Measurements from ENCODE around the gene HNRNPD. TPM values are rescaled to one million over a fixed set of nuclear protein-coding genes. Genes with fewer than 3 reads are reported as not detected.
A peak's percentile ranks its signal among the peaks of the same experiment; 100 is the strongest.

HNRNPD gene
- total and polyA plus RNA-seq, 2 of the 13 experiments (the other 11 are each of a cell fraction or from before 2014, with no cell fraction given): 64.0 to 69.7 TPM

DNA sequence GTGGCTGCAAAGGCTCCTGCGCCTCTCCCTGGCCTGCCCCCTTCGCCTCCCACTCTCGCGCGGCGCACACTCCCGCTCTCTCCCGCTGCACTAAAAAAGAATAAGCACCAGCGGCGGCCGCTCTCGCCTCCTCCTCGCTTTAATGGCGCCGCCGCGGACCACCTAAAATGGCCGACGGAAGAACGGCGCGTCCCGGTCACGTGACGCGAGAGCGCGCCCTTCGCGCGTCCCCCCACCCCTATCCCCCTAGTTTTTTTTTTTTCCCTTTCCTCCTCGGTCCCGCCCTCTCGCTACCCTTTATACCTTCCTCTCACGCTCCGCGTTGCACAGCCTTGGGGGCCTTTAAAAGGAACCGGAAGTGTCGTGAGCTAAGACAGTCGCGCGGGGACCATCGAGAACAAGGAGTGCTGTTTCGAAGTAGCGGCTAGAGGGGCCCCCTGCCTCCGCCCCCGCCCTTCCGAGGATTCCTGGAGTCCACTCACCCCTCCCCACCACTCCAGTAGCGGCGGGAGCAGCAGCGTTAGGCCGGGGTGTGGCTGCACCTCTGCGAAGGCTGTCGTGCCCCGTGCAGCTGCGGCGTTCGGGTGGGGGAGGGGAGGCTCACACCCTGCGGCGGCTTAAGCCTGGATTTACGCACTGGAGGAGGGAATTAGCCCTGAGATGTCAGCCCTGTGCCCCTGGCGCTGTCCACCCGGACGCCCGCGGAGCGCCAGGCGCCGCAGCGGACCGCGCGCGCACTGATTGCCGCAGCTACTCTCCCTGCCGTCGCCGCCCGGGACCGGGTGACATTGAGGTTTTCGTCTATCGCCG, at the start of gene HNRNPD (continued):
- TF ChIP-seq, protein P1, sequence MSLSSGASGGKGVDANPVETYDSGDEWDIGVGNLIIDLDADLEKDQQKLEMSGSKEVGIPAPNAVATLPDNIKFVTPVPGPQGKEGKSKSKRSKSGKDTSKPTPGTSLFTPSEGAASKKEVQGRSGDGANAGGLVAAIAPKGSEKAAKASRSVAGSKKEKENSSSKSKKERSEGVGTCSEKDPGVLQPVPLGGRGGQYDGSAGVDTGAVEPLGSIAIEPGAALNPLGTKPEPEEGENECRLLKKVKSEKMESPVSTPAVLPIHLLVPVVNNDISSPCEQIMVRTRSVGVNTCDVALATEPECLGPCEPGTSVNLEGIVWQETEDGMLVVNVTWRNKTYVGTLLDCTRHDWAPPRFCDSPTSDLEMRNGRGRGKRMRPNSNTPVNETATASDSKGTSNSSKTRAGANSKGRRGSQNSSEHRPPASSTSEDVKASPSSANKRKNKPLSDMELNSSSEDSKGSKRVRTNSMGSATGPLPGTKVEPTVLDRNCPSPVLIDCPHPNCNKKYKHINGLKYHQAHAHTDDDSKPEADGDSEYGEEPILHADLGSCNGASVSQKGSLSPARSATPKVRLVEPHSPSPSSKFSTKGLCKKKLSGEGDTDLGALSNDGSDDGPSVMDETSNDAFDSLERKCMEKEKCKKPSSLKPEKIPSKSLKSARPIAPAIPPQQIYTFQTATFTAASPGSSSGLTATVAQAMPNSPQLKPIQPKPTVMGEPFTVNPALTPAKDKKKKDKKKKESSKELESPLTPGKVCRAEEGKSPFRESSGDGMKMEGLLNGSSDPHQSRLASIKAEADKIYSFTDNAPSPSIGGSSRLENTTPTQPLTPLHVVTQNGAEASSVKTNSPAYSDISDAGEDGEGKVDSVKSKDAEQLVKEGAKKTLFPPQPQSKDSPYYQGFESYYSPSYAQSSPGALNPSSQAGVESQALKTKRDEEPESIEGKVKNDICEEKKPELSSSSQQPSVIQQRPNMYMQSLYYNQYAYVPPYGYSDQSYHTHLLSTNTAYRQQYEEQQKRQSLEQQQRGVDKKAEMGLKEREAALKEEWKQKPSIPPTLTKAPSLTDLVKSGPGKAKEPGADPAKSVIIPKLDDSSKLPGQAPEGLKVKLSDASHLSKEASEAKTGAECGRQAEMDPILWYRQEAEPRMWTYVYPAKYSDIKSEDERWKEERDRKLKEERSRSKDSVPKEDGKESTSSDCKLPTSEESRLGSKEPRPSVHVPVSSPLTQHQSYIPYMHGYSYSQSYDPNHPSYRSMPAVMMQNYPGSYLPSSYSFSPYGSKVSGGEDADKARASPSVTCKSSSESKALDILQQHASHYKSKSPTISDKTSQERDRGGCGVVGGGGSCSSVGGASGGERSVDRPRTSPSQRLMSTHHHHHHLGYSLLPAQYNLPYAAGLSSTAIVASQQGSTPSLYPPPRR (CRISPR knock-in tag; IDR thresholded peaks at IDR 0.05; ENCODE audit: borderline replicate concordance): peak; percentile 76
- TF ChIP-seq, protein P2, sequence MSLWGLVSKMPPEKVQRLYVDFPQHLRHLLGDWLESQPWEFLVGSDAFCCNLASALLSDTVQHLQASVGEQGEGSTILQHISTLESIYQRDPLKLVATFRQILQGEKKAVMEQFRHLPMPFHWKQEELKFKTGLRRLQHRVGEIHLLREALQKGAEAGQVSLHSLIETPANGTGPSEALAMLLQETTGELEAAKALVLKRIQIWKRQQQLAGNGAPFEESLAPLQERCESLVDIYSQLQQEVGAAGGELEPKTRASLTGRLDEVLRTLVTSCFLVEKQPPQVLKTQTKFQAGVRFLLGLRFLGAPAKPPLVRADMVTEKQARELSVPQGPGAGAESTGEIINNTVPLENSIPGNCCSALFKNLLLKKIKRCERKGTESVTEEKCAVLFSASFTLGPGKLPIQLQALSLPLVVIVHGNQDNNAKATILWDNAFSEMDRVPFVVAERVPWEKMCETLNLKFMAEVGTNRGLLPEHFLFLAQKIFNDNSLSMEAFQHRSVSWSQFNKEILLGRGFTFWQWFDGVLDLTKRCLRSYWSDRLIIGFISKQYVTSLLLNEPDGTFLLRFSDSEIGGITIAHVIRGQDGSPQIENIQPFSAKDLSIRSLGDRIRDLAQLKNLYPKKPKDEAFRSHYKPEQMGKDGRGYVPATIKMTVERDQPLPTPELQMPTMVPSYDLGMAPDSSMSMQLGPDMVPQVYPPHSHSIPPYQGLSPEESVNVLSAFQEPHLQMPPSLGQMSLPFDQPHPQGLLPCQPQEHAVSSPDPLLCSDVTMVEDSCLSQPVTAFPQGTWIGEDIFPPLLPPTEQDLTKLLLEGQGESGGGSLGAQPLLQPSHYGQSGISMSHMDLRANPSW (CRISPR knock-in tag; IDR thresholded peaks at IDR 0.05; ENCODE audit: borderline replicate concordance): peak; percentile 83; the same call in 1 of the 2 replicates
- no peak for TF ChIP-seq EHMT2 (IDR thresholded peaks at IDR 0.05; ENCODE audit: borderline replicate concordance, low read depth, low read length)
- TF ChIP-seq CENPX (CRISPR knock-in tag; IDR thresholded peaks at IDR 0.05): no peak
- 0 out of 2 replicates have a peak, but pooled peaks have one; percentile 27 for TF ChIP-seq ZNF629 (CRISPR knock-in tag; conservative IDR thresholded peaks at IDR 0.05)
- TF ChIP-seq PLRG1 (conservative IDR thresholded peaks at IDR 0.05): no peak
- TF ChIP-seq ZNF773 (CRISPR knock-in tag; IDR thresholded peaks at IDR 0.05; ENCODE audit: borderline replicate concordance): peak; percentile 59; the same call in 1 of the 2 replicates
- TF ChIP-seq, protein P3, sequence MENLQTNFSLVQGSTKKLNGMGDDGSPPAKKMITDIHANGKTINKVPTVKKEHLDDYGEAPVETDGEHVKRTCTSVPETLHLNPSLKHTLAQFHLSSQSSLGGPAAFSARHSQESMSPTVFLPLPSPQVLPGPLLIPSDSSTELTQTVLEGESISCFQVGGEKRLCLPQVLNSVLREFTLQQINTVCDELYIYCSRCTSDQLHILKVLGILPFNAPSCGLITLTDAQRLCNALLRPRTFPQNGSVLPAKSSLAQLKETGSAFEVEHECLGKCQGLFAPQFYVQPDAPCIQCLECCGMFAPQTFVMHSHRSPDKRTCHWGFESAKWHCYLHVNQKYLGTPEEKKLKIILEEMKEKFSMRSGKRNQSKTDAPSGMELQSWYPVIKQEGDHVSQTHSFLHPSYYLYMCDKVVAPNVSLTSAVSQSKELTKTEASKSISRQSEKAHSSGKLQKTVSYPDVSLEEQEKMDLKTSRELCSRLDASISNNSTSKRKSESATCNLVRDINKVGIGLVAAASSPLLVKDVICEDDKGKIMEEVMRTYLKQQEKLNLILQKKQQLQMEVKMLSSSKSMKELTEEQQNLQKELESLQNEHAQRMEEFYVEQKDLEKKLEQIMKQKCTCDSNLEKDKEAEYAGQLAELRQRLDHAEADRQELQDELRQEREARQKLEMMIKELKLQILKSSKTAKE (CRISPR knock-in tag; IDR thresholded peaks at IDR 0.05; ENCODE audit: borderline replicate concordance): peak; percentile 90
- peak; percentile 34; the same call in 1 of the 2 replicates for TF ChIP-seq ETV6 (CRISPR knock-in tag; conservative IDR thresholded peaks at IDR 0.05)
- TF ChIP-seq, protein P4, sequence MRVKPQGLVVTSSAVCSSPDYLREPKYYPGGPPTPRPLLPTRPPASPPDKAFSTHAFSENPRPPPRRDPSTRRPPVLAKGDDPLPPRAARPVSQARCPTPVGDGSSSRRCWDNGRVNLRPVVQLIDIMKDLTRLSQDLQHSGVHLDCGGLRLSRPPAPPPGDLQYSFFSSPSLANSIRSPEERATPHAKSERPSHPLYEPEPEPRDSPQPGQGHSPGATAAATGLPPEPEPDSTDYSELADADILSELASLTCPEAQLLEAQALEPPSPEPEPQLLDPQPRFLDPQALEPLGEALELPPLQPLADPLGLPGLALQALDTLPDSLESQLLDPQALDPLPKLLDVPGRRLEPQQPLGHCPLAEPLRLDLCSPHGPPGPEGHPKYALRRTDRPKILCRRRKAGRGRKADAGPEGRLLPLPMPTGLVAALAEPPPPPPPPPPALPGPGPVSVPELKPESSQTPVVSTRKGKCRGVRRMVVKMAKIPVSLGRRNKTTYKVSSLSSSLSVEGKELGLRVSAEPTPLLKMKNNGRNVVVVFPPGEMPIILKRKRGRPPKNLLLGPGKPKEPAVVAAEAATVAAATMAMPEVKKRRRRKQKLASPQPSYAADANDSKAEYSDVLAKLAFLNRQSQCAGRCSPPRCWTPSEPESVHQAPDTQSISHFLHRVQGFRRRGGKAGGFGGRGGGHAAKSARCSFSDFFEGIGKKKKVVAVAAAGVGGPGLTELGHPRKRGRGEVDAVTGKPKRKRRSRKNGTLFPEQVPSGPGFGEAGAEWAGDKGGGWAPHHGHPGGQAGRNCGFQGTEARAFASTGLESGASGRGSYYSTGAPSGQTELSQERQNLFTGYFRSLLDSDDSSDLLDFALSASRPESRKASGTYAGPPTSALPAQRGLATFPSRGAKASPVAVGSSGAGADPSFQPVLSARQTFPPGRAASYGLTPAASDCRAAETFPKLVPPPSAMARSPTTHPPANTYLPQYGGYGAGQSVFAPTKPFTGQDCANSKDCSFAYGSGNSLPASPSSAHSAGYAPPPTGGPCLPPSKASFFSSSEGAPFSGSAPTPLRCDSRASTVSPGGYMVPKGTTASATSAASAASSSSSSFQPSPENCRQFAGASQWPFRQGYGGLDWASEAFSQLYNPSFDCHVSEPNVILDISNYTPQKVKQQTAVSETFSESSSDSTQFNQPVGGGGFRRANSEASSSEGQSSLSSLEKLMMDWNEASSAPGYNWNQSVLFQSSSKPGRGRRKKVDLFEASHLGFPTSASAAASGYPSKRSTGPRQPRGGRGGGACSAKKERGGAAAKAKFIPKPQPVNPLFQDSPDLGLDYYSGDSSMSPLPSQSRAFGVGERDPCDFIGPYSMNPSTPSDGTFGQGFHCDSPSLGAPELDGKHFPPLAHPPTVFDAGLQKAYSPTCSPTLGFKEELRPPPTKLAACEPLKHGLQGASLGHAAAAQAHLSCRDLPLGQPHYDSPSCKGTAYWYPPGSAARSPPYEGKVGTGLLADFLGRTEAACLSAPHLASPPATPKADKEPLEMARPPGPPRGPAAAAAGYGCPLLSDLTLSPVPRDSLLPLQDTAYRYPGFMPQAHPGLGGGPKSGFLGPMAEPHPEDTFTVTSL (CRISPR knock-in tag; IDR thresholded peaks at IDR 0.05; ENCODE audit: borderline replicate concordance): peak; percentile 51; the same call in 1 of the 2 replicates
- TF ChIP-seq ZNF354B (CRISPR knock-in tag; IDR thresholded peaks at IDR 0.05): peak; percentile 90; the same call in 1 of the 2 replicates

Measured in HepG2 (cell line).